GM19452 (cell line): ENCODE data around the gene P4HA2.

Experiments used
- ATAC-seq: cut with Tn5 transposase; IDR thresholded peaks from one replicate; pipeline ENCODE4 v1.9.1; 2021; ENCODE audit not compliant: unreplicated experiment

The P4HA2 gene

GRCh38 chr5:132225165-132226032, 2.3 kb downstream of the P4HA2 start:
- ATAC-seq, result no peak

- ATAC-seq, result no peak
Observed at GRCh38 chr5:132224716-132225115, 2.9 kb downstream of the P4HA2 start.

- no peak for ATAC-seq
Observed at GRCh38 chr5:132223861-132224260, 3.8 kb downstream of the P4HA2 start.

- no peak for ATAC-seq
Observed at GRCh38 chr5:132222649-132223038, 5.0 kb downstream of the P4HA2 start.

- no peak for ATAC-seq
Observed at GRCh38 chr5:132221781-132222648, 5.6 kb downstream of the P4HA2 start.

- no peak for ATAC-seq
Observed at GRCh38 chr5:132220491-132220890, 7.2 kb downstream of the P4HA2 start.

- no peak for ATAC-seq
Observed at GRCh38 chr5:132219981-132220380, 7.7 kb downstream of the P4HA2 start.

- no peak for ATAC-seq
Observed at GRCh38 chr5:132219289-132219970, 8.2 kb downstream of the P4HA2 start.

- ATAC-seq, result no peak
Observed at GRCh38 chr5:132218321-132218720, 9.3 kb downstream of the P4HA2 start.

- no peak for ATAC-seq
Observed at GRCh38 chr5:132215329-132215728, 12.3 kb downstream of the P4HA2 start.

GRCh38 chr5:132214491-132214890, 13.2 kb downstream of the P4HA2 start:
- ATAC-seq, result no peak

GRCh38 chr5:132213666-132214065, 14.0 kb downstream of the P4HA2 start:
- ATAC-seq, result no peak

- no peak for ATAC-seq
Observed at GRCh38 chr5:132211787-132212186, 15.9 kb downstream of the P4HA2 start.

- no peak for ATAC-seq
Observed at GRCh38 chr5:132210944-132211343, 16.7 kb downstream of the P4HA2 start.

- ATAC-seq, result no peak
Observed at GRCh38 chr5:132209901-132210545, 17.6 kb downstream of the P4HA2 start.

GRCh38 chr5:132209131-132209530, 18.5 kb downstream of the P4HA2 start:
- ATAC-seq, result no peak

GRCh38 chr5:132207778-132208177, 19.9 kb downstream of the P4HA2 start:
- no peak for ATAC-seq

GRCh38 chr5:132206782-132207181, 20.9 kb downstream of the P4HA2 start:
- no peak for ATAC-seq

- no peak for ATAC-seq
Observed at GRCh38 chr5:132205385-132206125, 22.1 kb downstream of the P4HA2 start.
